Lower leg skin (tissue), 4 donors: ENCODE data around the gene AFDN. TPM values are rescaled to one million over a fixed set of nuclear protein-coding genes. Genes with fewer than 3 reads are reported as not detected.

Experiments used
- DNase-seq, 2 donors: peaks; one replicate each; pipeline ENCODE4 v3.0.0-alpha.2; 2019; ENCODE audit warnings: low spot score in 2 of 2
- H3K4me3 ChIP-seq: fragments of 200-600 bp; sonication (generic); 2 replicates; pipeline ENCODE4 v1.5.1; 2017; ENCODE audit warnings: mild to moderate bottlenecking, low read depth; ENCODE audit not compliant: poor library complexity, severe bottlenecking
- POLR2A ChIP-seq, 2 donors: fragments of 450-650 bp; IDR thresholded peaks; one replicate each; pipeline ENCODE4 v1.6.1; 2016 to 2017; ENCODE audit warnings: antibody characterized with exemption in 2 of 2, mild to moderate bottlenecking in 1 of 2, moderate library complexity in 1 of 2
- WGBS, 2 donors: methylation state at CpG; one replicate each; pipeline ENCODE4 v1.1.5; 2018; 5-methylcytosine and 5-hydroxymethylcytosine counted together
- intact Hi-C: fragments of 100-400 bp; cut with DNase I; formaldehyde crosslinking; loops from one replicate; pipeline ENCODE4 v1.15.0; 2023; ENCODE audit warnings: low total_unique reads
- total RNA-seq, 4 donors: library from RNA; depleted of rRNA; stranded (reverse); fragments of >200 nt; gene quantifications; one replicate each; pipeline ENCODE4 v1.1.0, GENCODE V29; 2016
- TF ChIP-seq, protein P1 (sequence below), 3 donors: fragments of 450-650 bp; IDR thresholded peaks; one replicate each; pipeline ENCODE4 v1.5.1; 2016; ENCODE audit warnings: antibody characterized with exemption in 3 of 3, mild to moderate bottlenecking in 3 of 3, moderate library complexity in 2 of 3

Gene AFDN
- total RNA-seq, 4 donors from 2014 or later, result 137 to 213 (median 168) TPM

DNA sequence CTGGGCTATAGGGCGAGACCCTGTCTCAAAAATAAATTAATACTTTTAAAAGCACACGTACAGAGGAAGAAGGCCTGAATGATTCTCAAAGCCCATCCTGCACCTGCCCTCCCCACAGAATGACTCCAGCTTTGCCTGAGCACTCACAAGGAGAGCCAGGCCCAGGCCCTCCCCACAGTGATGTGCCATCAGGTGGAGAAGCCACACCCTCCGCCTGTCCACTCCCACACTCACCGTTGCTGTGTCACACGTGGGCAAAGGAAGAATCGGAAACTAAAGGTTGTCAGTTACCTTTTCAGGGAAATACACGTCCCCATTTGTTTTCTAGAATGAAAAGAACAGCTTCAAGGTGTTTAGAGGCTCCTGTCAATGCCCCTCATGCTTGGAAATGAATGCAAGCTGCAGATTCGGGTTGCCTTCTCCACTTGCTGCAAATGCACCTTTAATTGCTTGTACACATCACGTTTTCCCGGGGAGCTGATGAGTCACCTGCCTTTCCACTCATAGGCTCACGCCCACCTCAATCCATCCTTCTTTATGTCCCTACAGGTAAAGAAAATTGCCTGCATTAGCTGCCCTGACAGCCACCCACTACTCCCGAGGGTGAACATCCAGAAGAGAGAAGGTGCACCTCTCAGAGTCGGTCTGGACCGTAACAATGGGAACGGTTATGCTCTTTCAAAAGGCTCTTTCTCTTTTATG lies 45.5 kb upstream of the AFDN start:
- TF ChIP-seq, protein P1, sequence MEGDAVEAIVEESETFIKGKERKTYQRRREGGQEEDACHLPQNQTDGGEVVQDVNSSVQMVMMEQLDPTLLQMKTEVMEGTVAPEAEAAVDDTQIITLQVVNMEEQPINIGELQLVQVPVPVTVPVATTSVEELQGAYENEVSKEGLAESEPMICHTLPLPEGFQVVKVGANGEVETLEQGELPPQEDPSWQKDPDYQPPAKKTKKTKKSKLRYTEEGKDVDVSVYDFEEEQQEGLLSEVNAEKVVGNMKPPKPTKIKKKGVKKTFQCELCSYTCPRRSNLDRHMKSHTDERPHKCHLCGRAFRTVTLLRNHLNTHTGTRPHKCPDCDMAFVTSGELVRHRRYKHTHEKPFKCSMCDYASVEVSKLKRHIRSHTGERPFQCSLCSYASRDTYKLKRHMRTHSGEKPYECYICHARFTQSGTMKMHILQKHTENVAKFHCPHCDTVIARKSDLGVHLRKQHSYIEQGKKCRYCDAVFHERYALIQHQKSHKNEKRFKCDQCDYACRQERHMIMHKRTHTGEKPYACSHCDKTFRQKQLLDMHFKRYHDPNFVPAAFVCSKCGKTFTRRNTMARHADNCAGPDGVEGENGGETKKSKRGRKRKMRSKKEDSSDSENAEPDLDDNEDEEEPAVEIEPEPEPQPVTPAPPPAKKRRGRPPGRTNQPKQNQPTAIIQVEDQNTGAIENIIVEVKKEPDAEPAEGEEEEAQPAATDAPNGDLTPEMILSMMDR (IDR thresholded peaks at IDR 0.05), result no peak
- TF ChIP-seq POLR2A (IDR thresholded peaks at IDR 0.05), result no peak
- intact Hi-C loops, result loop anchor here (5.0 kb wide), 1 partner anchor 1596 kb away; no protein-coding TSS in a partner anchor
- no peak overlapping the region for H3K4me3 ChIP-seq
- peak in 1 of 2 donors; percentile 32 for DNase-seq
- WGBS, 2 donors, result 59 to 62% methylated on average over 15 of the region's 15 CpGs

DNA sequence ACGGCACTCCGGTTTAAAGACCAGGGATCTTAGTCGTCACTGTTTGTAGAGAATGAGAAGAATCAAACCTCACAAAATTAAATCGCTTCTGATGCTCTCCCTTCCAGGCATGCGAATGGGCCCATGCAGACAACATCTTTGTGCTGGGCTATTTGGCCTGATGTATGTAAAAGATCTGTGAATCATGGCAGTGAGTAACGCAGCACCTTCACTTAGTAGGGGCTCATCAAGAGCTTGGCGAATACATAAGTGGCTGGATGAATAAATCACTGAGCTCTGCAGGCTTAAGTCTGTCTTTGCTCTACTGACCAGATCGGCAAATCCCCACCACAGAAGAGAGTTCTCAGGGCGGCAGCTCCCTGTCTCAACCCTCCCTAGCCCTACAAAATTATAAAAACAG lies 44.8 kb upstream of the AFDN start:
- no peak overlapping the region for H3K4me3 ChIP-seq
- intact Hi-C loops, result loop anchor here (5.0 kb wide), 1 partner anchor 1595 kb away; no protein-coding TSS in a partner anchor
- 92% methylated on average over 9 of the region's 9 CpGs for WGBS, 2 donors
- TF ChIP-seq, protein P1 (IDR thresholded peaks at IDR 0.05), result no peak
- no peak for TF ChIP-seq POLR2A (IDR thresholded peaks at IDR 0.05)
- DNase-seq, result peak in 1 of 2 donors; percentile 6

DNA sequence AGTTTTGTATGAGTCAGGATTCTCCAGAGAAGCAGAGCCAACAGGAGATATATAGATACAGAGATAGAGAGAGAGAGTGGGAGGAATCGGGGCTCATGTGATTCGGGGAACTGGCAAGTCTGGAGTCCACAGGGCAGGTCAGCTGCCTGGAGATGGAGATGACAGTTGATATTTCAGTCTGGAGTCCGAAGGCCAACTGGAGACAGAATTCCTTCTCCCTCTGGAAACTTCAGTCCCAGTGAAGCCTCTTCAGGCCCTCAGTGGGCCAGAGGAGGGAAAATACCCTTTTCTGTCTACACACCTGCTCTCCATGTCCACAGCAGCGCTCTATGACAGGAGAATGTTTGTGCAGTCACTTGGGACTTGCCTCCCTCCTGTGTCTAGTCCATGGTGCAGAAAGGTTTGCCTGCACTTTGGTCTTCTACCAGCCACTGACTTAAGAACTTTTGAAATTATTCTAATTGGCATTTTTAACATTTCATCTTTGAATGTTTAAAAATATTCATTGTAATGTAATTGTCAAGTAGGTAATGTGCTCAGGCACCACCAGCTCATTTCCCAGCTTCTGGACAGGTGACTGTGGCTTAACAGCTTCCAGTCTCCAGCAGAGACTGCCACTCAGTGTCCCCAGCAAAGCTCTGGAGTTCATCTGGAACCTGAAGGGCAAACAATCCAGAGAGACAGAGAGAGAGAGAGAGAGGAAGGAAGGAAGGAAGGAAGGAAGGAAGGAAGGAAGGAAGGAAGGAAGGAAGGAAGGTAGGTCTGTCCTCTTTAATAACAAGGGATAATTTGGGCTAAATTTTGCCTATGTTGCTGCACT lies 43.8 kb upstream of the AFDN start:
- intact Hi-C loops, result loop anchor here (5.0 kb wide), 1 partner anchor 1594 kb away; no protein-coding TSS in a partner anchor

DNA sequence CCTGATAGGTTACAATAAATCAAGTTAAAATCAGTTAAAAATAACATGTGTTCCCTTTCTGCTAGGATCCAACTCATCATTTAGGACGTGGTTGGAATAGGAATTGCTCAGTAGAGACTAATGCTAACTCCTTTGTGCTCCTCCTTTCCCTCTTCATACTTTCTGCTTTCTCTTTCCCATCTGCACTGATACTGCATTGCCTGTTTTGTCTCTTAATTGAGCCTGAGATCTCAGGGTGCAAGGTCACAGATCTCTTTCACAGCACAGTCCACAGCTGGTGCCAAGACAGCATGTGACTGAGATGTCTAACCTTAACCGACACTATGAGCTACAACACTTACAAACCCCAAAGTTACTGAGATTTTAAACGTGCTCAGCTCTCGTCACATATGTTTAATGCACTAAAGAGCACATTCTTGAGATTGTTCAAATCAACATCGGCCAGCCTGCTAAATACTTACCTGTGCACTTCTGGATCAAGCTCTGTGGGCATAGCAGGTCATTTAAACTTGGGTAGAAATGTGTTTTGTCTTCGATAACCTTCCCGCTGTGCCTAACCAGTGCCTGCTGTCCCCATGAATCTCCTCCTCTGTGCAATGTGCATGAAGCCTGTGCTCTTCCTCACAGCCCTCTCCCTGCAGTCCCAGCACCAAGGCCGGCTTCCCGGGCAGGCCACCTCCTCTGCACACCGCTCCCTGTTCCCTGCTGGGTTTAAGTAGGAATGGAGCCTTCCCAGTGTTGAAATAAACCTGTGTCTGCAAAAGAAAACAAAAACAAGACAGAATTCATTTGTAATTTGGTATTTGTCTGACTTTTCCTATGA lies 39.6 kb upstream of the AFDN start:
- no peak overlapping the region for H3K4me3 ChIP-seq
- no peak for TF ChIP-seq POLR2A (IDR thresholded peaks at IDR 0.05)
- TF ChIP-seq, protein P1 (IDR thresholded peaks at IDR 0.05), result no peak
- intact Hi-C loops, result no loop called here
- WGBS, 2 donors, result 80 to 85% methylated on average over 10 of the region's 10 CpGs
- peak in 1 of 2 donors; percentile 49 for DNase-seq

More for the DNA sequence above, 43.8 kb upstream of the AFDN start:
- H3K4me3 ChIP-seq, result no peak overlapping the region
- 83 to 88% methylated on average over 4 of the region's 4 CpGs for WGBS, 2 donors
- TF ChIP-seq, protein P1 (IDR thresholded peaks at IDR 0.05), result no peak
- no peak for TF ChIP-seq POLR2A (IDR thresholded peaks at IDR 0.05)
- DNase-seq, result peak in 1 of 2 donors; percentile 40

DNA sequence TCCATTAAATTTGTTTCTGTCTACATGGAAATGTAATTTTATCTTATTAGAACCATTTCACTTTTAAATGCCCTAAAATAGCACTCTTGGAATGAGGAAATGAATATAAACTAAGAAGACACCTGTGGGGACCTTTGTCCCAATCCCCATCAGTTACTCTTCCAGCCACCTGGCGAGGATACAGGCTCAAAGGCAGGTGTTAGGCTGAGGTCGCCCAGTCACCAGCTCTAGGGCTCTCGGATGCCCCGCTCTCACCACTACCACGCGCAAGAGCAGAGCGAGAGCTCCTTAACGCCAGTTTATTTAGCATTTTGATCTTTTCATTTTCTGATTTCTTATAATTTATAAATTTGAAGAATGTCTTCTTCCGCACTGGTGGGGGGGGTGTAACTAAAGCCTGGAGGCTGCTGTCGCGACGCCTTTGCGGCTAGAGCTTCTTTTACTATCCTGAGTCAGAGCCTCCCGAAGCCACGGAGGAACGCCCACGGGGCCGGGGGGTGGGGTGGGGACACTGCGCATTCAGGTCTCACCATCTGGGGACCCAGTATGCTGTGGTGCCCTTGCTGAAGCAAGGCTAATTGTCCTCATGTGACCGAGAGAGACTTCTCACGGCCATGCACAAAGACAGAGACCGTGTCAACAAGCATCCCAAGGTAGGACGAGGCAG lies 38.7 kb upstream of the AFDN start:
- intact Hi-C loops, result no loop called here
- peak in 1 of 2 donors; percentile 50 for DNase-seq
- WGBS, 2 donors, result 90% methylated on average over 23 of the region's 23 CpGs
- no peak overlapping the region for H3K4me3 ChIP-seq
- no peak for TF ChIP-seq POLR2A (IDR thresholded peaks at IDR 0.05)
- TF ChIP-seq, protein P1 (IDR thresholded peaks at IDR 0.05), result no peak
